ENCODE data around the gene C16orf89. TPM values are rescaled to one million over a fixed set of nuclear protein-coding genes. Genes with fewer than 3 reads are reported as not detected.

Gene C16orf89
- polyA plus RNA-seq, 3 donors = not detected

GRCh38 chr16:5004311-5004710 is 61.4 kb downstream of the C16orf89 start:
- no peak overlapping the region for H3K9ac ChIP-seq (ENCODE audit: insufficient read depth, low read length, poor library complexity, severe bottlenecking)
- H3K27me3 ChIP-seq (ENCODE audit: control insufficient read depth in 2 of 2, insufficient read depth in 2 of 2, low read length in 2 of 2) = no peaks in the 10 kb centered on the region
- no peaks in the 10 kb centered on the region for H4K20me1 ChIP-seq (ENCODE audit: insufficient read depth, low read length)
- DNase-seq = no peak
- intact Hi-C loops (cut with micrococcal nuclease) = no loop called here
- H3K79me2 ChIP-seq (ENCODE audit: insufficient read depth, low read length) = no peaks in the 10 kb centered on the region
- peaks cover 3 to 10% (median 8%) of the 10 kb centered on the region in 3 donors for H3K27me3 Mint-ChIP-seq (ENCODE audit: low read depth in 3 of 3)
- no peak overlapping the region for H3K4me3 ChIP-seq (replicated peaks in 1 of 3; ENCODE audit: low read depth in 2 of 3, low read length in 3 of 3)
- TF ChIP-seq CTCF (IDR thresholded peaks at IDR 0.05) = no peak
- no peaks in the 10 kb centered on the region for H3K9me3 Mint-ChIP-seq
- WGBS (ENCODE audit: insufficient coverage) = 64% methylated on average over 5 of the region's 5 CpGs
- H2AFZ ChIP-seq (ENCODE audit: insufficient read depth, low read depth, low read length, poor library complexity, severe bottlenecking) = no peak overlapping the region
- no peak overlapping the region for H3K4me2 ChIP-seq (replicated peaks; ENCODE audit: extremely low read depth, low read length, poor library complexity, severe bottlenecking)
- no peaks in the 10 kb centered on the region for H3K4me1 ChIP-seq (ENCODE audit: control insufficient read depth in 1 of 2, insufficient read depth in 2 of 2, low read length in 2 of 2)
- H3K4me1 Mint-ChIP-seq = peaks cover 3% of the 10 kb centered on the region
- H3K4me3 Mint-ChIP-seq = no peak overlapping the region
- H3K36me3 ChIP-seq (replicated peaks in 1 of 2; ENCODE audit: control insufficient read depth in 1 of 2, insufficient read depth in 2 of 2, low read length in 2 of 2) = no peaks in the 10 kb centered on the region
- no peaks in the 10 kb centered on the region for H3K9me3 ChIP-seq (replicated peaks in 1 of 2; ENCODE audit: control insufficient read depth in 1 of 2, insufficient read depth in 1 of 2, low read length in 2 of 2)
- no peak overlapping the region for H3K27ac ChIP-seq (ENCODE audit: low read depth in 1 of 2, low read length in 2 of 2)
- H3K27ac Mint-ChIP-seq = no peak overlapping the region
- H3K36me3 Mint-ChIP-seq = no peaks in the 10 kb centered on the region

- Mint-ChIP-seq H3K9me3 (no peaks in the 10 kb centered on the region), H3K4me1 (peaks cover 3% of the 10 kb centered on the region), H3K4me3 (no peak overlapping the region), H3K27me3 (ENCODE audit: low read depth in 3 of 3) (peaks cover 0 to 10% (median 9%) of the 10 kb centered on the region in 3 donors), H3K36me3 (no peaks in the 10 kb centered on the region), H3K27ac (peak overlapping the region in 1 of 7 donors; percentile 30)
- Histone ChIP-seq H2AFZ (ENCODE audit: insufficient read depth, low read depth, low read length, poor library complexity, severe bottlenecking) (no peak overlapping the region), H3K27me3 (ENCODE audit: control insufficient read depth in 2 of 2, insufficient read depth in 2 of 2, low read length in 2 of 2) (no peaks in the 10 kb centered on the region), H3K9me3 (replicated peaks in 1 of 2; ENCODE audit: control insufficient read depth in 1 of 2, insufficient read depth in 1 of 2, low read length in 2 of 2) (no peaks in the 10 kb centered on the region), H3K4me1 (ENCODE audit: control insufficient read depth in 1 of 2, insufficient read depth in 2 of 2, low read length in 2 of 2) (no peaks in the 10 kb centered on the region), H4K20me1 (ENCODE audit: insufficient read depth, low read length) (no peaks in the 10 kb centered on the region), H3K36me3 (replicated peaks in 1 of 2; ENCODE audit: control insufficient read depth in 1 of 2, insufficient read depth in 2 of 2, low read length in 2 of 2) (no peaks in the 10 kb centered on the region), H3K4me3 (replicated peaks in 1 of 3; ENCODE audit: low read depth in 2 of 3, low read length in 3 of 3) (no peak overlapping the region), H3K4me2 (replicated peaks; ENCODE audit: extremely low read depth, low read length, poor library complexity, severe bottlenecking) (no peak overlapping the region), H3K27ac (ENCODE audit: low read depth in 1 of 2, low read length in 2 of 2) (no peak overlapping the region), H3K79me2 (ENCODE audit: insufficient read depth, low read length) (no peaks in the 10 kb centered on the region), H3K9ac (ENCODE audit: insufficient read depth, low read length, poor library complexity, severe bottlenecking) (no peak overlapping the region)
- intact Hi-C loops (cut with micrococcal nuclease) = no loop called here
- DNase-seq = no peak
- 100% methylated on average over 1 of the region's 10 CpGs for WGBS (ENCODE audit: insufficient coverage)
- TF ChIP-seq CTCF (IDR thresholded peaks at IDR 0.05) = no peak
Measured at GRCh38 chr16:5003828-5004227, 61.9 kb downstream of the C16orf89 start.

Measured in CD14-positive monocyte (primary cell).